ENCODE results near the gene DLGAP1.
"Not testable (repeated sequence)": the region's sequence is repeated elsewhere in the genome, so short reads cannot be mapped to it uniquely, and the experiment has no call there.

The DLGAP1 gene

GRCh38 chr18:3715231-3716080 is 739.7 kb downstream of the DLGAP1 start:
- Mint-ChIP-seq H3K4me1 (ENCODE audit: low read depth) (peaks cover 10% of the 10 kb centered on the region), H3K4me3 (no peak overlapping the region), H3K36me3 (ENCODE audit: low read depth) (no peaks in the 10 kb centered on the region), H3K27ac (peak overlapping the region; percentile 4), H3K27me3 (peaks cover 24% of the 10 kb centered on the region), H3K9me3 (no peaks in the 10 kb centered on the region)
- DNase-seq, result no peak

GRCh38 chr18:3713708-3714107 is 741.4 kb downstream of the DLGAP1 start:
- DNase-seq, result no peak
- Mint-ChIP-seq H3K36me3 (ENCODE audit: low read depth) (no peaks in the 10 kb centered on the region), H3K4me3 (no peak overlapping the region), H3K27ac (no peak overlapping the region), H3K4me1 (ENCODE audit: low read depth) (peaks cover 10% of the 10 kb centered on the region), H3K9me3 (no peaks in the 10 kb centered on the region), H3K27me3 (peaks cover 22% of the 10 kb centered on the region)

- H3K36me3 Mint-ChIP-seq (ENCODE audit: low read depth), result no peaks in the 10 kb centered on the region
- no peaks in the 10 kb centered on the region for H3K9me3 Mint-ChIP-seq
- H3K4me3 Mint-ChIP-seq, result no peak overlapping the region
- H3K27me3 Mint-ChIP-seq, result peaks cover 22% of the 10 kb centered on the region
- H3K27ac Mint-ChIP-seq, result no peak overlapping the region
- DNase-seq, result no peak
- peaks cover 10% of the 10 kb centered on the region for H3K4me1 Mint-ChIP-seq (ENCODE audit: low read depth)
Measured at GRCh38 chr18:3713166-3713565, 741.9 kb downstream of the DLGAP1 start.

- no peak overlapping the region for H3K4me3 Mint-ChIP-seq
- no peaks in the 10 kb centered on the region for H3K36me3 Mint-ChIP-seq (ENCODE audit: low read depth)
- peaks cover 10% of the 10 kb centered on the region for H3K4me1 Mint-ChIP-seq (ENCODE audit: low read depth)
- no peak for DNase-seq
- no peaks in the 10 kb centered on the region for H3K9me3 Mint-ChIP-seq
- H3K27ac Mint-ChIP-seq, result no peak overlapping the region
- peaks cover 27% of the 10 kb centered on the region for H3K27me3 Mint-ChIP-seq
Measured at GRCh38 chr18:3712491-3712890, 742.6 kb downstream of the DLGAP1 start.

- Mint-ChIP-seq H3K4me3 (no peak overlapping the region), H3K36me3 (ENCODE audit: low read depth) (no peaks in the 10 kb centered on the region), H3K27me3 (peaks cover 34% of the 10 kb centered on the region), H3K9me3 (no peaks in the 10 kb centered on the region), H3K4me1 (ENCODE audit: low read depth) (peaks cover 10% of the 10 kb centered on the region), H3K27ac (no peak overlapping the region)
- DNase-seq, result no peak
Measured at GRCh38 chr18:3710712-3711301, 744.3 kb downstream of the DLGAP1 start.

- DNase-seq, result no peak
- no peak overlapping the region for H3K4me3 Mint-ChIP-seq
- H3K27ac Mint-ChIP-seq, result no peak overlapping the region
- H3K36me3 Mint-ChIP-seq (ENCODE audit: low read depth), result no peaks in the 10 kb centered on the region
- H3K4me1 Mint-ChIP-seq (ENCODE audit: low read depth), result no peaks in the 10 kb centered on the region
- H3K9me3 Mint-ChIP-seq, result no peaks in the 10 kb centered on the region
- H3K27me3 Mint-ChIP-seq, result peaks cover 40% of the 10 kb centered on the region
Measured at GRCh38 chr18:3709205-3709604, 745.9 kb downstream of the DLGAP1 start.

GRCh38 chr18:3706279-3707097 is 748.6 kb downstream of the DLGAP1 start:
- H3K9me3 Mint-ChIP-seq, result no peaks in the 10 kb centered on the region
- H3K27me3 Mint-ChIP-seq, result peaks cover 51% of the 10 kb centered on the region

GRCh38 chr18:3704556-3705344 is 750.4 kb downstream of the DLGAP1 start:
- Mint-ChIP-seq H3K27me3 (peaks cover 52% of the 10 kb centered on the region), H3K9me3 (no peaks in the 10 kb centered on the region), H3K4me3 (no peak overlapping the region), H3K27ac (no peak overlapping the region), H3K4me1 (ENCODE audit: low read depth) (peaks cover 3% of the 10 kb centered on the region), H3K36me3 (ENCODE audit: low read depth) (no peaks in the 10 kb centered on the region)
- no peak for DNase-seq

More at GRCh38 chr18:3706279-3707097, 748.6 kb downstream of the DLGAP1 start:
- Mint-ChIP-seq H3K27ac (no peak overlapping the region), H3K4me3 (no peak overlapping the region), H3K36me3 (ENCODE audit: low read depth) (no peaks in the 10 kb centered on the region), H3K4me1 (ENCODE audit: low read depth) (peaks cover 3% of the 10 kb centered on the region)
- DNase-seq, result no peak

GRCh38 chr18:3703732-3704176 is 751.4 kb downstream of the DLGAP1 start:
- Mint-ChIP-seq H3K4me3 (no peak overlapping the region), H3K27me3 (peaks cover 57% of the 10 kb centered on the region), H3K9me3 (no peaks in the 10 kb centered on the region), H3K36me3 (ENCODE audit: low read depth) (no peaks in the 10 kb centered on the region), H3K27ac (no peak overlapping the region), H3K4me1 (ENCODE audit: low read depth) (peaks cover 3% of the 10 kb centered on the region)
- no peak for DNase-seq

GRCh38 chr18:3699707-3700567 is 755.2 kb downstream of the DLGAP1 start:
- not testable (repeated sequence) for H3K4me1 Mint-ChIP-seq (ENCODE audit: low read depth); H3K36me3 Mint-ChIP-seq (ENCODE audit: low read depth); H3K4me3 Mint-ChIP-seq; H3K9me3 Mint-ChIP-seq; DNase-seq; H3K27ac Mint-ChIP-seq
- H3K27me3 Mint-ChIP-seq, result peaks cover 37% of the 10 kb centered on the region

- not testable (repeated sequence) for H3K4me1 Mint-ChIP-seq (ENCODE audit: low read depth); DNase-seq; H3K4me3 Mint-ChIP-seq; H3K27ac Mint-ChIP-seq; H3K36me3 Mint-ChIP-seq (ENCODE audit: low read depth); H3K9me3 Mint-ChIP-seq; H3K27me3 Mint-ChIP-seq
Measured at GRCh38 chr18:3694030-3694778, 760.9 kb downstream of the DLGAP1 start.

GRCh38 chr18:3693410-3693809 is 761.7 kb downstream of the DLGAP1 start:
- H3K27me3 Mint-ChIP-seq, result no peaks in the 10 kb centered on the region
- no peaks in the 10 kb centered on the region for H3K4me1 Mint-ChIP-seq (ENCODE audit: low read depth)
- H3K27ac Mint-ChIP-seq, result no peak overlapping the region
- no peak for DNase-seq
- H3K4me3 Mint-ChIP-seq, result no peak overlapping the region
- H3K9me3 Mint-ChIP-seq, result no peaks in the 10 kb centered on the region
- no peaks in the 10 kb centered on the region for H3K36me3 Mint-ChIP-seq (ENCODE audit: low read depth)

GRCh38 chr18:3692691-3693090 is 762.4 kb downstream of the DLGAP1 start:
- no peaks in the 10 kb centered on the region for H3K9me3 Mint-ChIP-seq
- no peak overlapping the region for H3K27ac Mint-ChIP-seq
- H3K27me3 Mint-ChIP-seq, result no peaks in the 10 kb centered on the region

More at GRCh38 chr18:3692691-3693090, 762.4 kb downstream of the DLGAP1 start:
- H3K4me1 Mint-ChIP-seq (ENCODE audit: low read depth), result no peaks in the 10 kb centered on the region
- H3K4me3 Mint-ChIP-seq, result no peak overlapping the region
- DNase-seq, result no peak
- no peaks in the 10 kb centered on the region for H3K36me3 Mint-ChIP-seq (ENCODE audit: low read depth)

All from activated T-cell treated with anti-CD3 and anti-CD28 coated beads, Interleukin-2, amount 50 U/mL, for 24 hours (primary cell).